Fibroblast of lung (primary cell): ENCODE data around the gene FAM50B.

ENCODE experiments used
- CTCF ChIP-seq, 2 donors: IDR thresholded peaks in 1 of 2; conservative IDR thresholded peaks in 1 of 2; 1 replicate in 1 of 2; 2 replicates in 1 of 2; pipeline ENCODE4 v1.5.1; 2011 to 2012; ENCODE audit warnings: low read length in 2 of 2, control low read depth in 1 of 2, inconsistent platforms in 1 of 2, low read depth in 1 of 2, mild to moderate bottlenecking in 1 of 2
- EZH2 ChIP-seq: IDR thresholded peaks from 2 replicates; pipeline ENCODE4 v1.5.1; 2012; ENCODE audit warnings: low read length, control low read depth, mild to moderate bottlenecking; ENCODE audit errors: missing control alignments

GRCh38 chr6:3847521-3847920 lies 1.7 kb upstream of the FAM50B start:
- no peak for TF ChIP-seq EZH2
- TF ChIP-seq CTCF (conservative IDR thresholded peaks at IDR 0.05 in 1 of 2, IDR thresholded peaks at IDR 0.05 in 1 of 2; ENCODE audit: low read depth in 1 of 2, low read length in 2 of 2) = no peak
